Activated T-cell treated with anti-CD3 and anti-CD28 coated beads, Interleukin-2, amount 50 U/mL, for 1 hour (primary cell): ENCODE measurements around the gene SYCP2.

Source experiments
- DNase-seq: peaks from one replicate; pipeline ENCODE4 v3.0.0-alpha.2; 2020

SYCP2 gene

DNA sequence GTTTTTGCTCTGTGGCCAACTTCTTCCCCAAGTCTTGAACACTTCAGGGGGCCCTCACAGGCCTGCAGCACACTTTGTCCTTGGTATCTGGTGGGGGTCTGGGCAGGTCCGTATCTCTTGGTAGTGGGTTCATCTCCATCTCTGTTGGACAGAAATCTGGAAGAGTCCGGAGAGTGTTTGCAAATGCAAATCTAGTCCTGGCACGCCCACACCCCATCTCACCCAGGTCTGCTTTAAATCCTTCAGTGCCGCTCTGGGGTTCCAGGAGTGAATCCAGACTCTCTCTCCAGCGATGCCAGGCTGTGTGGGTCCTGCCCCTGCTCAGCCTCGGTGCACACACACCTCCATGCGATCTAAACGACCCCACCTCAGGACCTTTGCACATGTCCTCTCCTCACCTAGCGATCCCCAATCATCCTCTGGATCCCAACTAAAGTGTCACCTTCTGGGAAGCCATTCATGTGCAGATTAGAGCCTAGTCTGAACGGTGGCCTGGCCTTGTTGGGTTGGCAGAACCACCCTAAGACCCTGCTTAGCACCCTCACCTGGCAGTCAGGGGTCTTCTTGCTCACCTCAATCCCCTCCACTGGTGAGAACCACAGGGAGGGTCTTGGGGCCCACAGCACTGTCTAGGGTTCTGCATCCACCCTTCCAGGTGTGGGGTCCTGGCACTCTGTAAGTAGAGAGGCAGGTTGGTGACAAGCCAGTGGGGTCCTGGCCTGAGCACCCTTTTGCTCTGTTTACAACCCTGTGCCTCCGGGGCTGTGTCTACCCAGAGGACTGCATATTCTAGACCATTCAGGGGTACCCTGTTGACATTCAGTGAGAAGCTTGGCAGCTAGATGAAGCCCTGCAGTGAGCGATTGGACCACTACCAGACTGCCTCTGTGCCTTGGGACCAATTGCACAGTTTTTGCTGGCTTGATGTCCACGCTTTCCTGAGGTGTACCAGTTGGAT is 100.8 kb downstream of the SYCP2 start:
- DNase-seq = no peak

DNA sequence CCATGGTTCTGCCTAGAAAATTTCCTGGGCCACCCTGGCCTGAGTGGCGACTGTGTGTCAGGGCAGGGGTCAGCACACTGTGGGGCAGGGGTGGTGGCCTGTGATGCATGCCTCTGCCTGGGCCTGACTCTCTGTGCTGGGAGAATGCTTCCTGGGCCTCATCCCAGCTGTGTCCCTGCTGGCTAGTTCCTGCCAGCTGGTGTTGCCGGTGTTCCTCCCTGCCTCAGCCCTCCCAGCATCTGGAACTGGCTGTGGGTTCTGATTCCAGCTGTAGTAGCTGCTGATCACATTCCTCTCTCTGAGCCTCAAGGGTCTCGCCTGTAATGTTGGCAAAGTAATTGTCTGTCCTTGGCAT is 101.5 kb downstream of the SYCP2 start:
- DNase-seq = no peak

DNA sequence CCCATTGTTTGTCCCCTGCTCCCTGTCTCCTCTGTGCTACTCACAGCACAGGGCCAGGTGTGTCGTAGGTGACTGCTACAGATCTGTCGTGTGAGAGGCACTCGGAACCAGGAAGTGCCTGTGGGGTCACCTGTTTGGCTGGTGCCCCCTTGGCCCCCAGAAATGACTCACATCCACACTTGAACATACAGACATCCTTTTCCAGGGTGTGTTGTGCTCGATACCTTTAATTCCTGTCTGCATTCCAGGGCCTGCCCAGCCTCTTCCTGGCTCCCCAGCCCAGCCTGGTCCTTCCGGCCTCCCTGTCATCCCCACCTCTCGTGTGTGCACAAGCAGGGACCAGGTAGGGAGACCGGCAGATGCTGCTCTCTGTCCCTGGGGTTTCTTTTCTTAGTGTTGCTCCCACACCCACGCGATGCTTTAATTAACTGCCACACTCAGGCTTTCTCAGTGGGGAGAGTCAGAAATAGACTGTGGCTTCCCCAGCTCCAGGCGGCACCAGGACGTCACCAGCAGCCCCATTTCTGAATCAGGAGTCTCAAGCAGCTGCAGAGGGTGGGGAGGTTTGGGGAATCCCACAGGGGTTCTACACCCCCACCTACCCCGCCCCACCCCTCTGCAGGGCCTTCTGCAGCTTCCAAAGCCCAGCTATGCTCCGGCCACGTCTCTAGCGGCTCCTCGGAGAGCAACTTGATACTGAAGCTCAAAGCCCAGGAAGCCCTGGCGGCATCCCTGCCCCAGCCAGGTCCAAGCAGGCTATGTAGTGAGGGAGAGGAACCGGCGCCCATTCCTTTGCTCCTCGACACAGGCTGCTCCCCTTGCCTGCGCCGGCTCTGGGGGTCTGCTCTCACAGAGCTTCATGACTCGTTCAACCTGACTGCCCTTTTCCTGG is 102.2 kb downstream of the SYCP2 start:
- DNase-seq = no peak

DNA sequence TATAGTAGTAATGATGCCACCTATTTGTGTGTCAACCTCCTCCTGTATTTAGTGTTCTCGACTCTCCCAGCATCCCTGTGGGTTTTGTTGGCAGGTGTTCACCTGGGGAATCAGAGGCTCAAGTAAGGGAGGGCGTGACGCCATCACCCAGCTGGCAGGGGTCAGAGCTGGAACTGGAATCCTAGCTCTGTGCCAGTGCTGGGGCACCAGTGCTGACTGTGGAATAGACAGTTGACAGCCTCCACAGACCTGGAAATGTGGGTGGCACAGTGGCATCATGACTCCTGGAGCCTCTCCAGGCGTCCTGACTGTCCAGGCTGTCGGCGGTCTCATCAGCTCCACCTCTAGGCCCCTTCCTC is 102.8 kb downstream of the SYCP2 start:
- no peak for DNase-seq

DNA sequence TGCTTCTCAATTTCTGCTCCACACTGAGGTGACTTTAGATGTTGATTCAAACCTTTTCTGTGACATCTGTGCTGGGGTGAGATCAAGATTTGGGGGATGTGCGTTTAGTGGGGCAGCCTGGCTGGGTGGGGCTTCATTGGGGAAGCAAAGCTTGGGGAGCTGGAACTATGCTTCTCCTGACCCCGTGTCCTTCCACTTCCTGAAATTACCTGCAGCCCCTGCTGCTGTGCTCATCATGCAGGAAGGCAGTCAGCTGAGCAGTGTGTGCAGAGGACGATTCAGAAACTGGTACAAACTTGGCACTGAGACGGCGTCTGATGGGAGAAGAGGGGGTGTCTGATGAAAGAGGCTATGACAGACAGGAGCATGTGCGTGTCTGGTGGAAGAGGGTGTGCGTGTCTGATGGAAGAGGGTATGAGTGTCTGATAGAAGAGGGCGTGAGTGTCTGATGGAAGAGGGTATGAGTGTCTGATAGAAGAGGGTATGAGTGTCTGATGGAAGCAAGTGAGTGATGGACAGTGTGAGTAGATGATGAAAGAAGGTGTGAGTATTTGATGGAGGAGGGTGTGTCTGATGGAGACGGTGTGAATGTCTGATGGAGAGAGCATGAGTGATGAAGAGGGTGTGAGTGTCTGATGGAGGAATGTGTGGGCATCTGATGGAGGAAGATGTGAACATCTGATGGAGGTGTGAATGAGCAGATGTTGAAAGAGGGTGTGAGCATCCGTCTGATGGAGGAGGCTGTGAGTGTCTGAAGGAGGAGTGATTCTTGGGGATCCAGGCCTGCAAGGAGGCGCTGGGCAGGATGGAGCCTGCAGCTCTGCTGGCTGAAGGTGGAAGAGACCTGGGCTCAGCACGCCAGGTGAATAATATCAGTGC is 103.4 kb downstream of the SYCP2 start:
- no peak for DNase-seq

DNA sequence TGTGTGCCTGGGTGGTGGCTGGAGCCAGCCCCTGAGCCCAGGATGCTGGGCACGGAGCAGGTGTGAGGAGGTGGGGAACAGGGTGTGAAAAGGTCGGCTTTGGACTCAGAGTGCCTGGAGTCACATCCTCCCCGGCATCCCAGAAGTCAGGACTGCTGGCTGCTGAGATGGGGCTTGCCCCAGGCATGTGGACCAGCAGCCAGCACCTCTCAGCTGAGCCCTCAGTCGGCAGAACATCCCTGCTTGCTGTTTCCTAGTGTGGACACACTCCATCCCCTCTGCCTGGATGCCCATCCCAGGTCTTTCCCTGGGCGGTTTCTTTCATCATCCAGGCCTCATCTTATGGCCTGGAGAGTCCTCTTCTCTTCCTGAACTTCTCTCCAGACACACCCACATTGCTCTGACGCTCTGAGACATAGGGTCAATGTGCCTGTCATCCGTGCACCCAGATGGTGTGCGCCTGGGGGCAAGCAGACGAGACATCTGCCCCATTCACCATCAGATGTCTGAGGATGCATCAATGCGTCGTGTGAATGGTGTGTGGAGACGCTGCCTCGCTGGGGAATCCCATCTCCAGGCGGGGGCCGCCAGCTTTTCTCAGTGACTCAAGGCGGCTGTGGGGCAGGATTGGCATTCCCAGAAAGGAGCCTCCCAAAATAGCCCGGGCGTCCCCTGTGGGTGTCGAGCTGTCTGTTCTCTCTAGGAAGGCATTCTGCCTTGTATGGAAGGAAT is 104.2 kb downstream of the SYCP2 start:
- DNase-seq = no peak

DNA sequence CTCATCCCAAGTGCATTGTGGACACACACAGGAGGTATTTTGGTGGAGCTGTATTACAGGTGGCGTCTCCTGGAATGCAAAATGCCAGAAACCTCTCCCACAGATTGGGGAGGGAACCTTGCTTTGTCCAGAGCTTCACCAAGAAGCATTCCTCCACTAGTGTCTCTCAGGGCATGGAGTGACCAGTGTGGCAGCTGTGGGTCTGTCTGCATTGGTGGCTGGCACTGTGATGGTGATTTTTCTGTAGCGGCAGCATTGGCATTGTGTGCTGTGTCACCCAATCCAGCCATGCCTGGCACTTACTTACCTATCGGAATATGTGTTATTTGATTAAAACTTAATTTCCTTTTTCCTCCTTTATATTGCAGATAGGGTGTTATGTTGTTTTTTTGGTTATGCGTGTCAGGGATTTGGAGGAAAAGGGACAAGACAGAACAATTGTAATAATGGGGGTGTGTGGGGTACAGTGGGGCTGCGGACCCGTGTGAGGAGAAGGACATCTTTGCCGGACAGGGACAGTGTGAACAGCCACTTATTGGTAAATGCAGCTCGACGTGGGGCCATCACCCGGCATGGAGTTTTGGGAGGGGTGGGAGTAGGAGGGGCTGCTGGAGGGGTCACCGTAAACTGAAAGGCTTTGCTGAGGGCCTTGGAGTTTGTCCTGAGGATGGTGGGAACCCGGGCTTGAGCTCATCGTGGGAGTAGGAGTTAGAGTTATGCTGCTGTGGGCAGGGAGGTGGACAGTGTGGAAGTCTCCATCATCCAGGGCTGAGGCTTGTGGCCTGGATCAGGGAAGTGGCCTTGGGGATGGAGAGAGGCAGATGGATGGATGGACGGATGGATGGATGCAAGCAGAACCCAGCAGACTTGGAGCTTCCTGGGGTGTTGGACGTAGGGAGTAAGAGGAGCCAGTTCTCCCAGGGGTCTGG is 105.0 kb downstream of the SYCP2 start:
- no peak for DNase-seq

DNA sequence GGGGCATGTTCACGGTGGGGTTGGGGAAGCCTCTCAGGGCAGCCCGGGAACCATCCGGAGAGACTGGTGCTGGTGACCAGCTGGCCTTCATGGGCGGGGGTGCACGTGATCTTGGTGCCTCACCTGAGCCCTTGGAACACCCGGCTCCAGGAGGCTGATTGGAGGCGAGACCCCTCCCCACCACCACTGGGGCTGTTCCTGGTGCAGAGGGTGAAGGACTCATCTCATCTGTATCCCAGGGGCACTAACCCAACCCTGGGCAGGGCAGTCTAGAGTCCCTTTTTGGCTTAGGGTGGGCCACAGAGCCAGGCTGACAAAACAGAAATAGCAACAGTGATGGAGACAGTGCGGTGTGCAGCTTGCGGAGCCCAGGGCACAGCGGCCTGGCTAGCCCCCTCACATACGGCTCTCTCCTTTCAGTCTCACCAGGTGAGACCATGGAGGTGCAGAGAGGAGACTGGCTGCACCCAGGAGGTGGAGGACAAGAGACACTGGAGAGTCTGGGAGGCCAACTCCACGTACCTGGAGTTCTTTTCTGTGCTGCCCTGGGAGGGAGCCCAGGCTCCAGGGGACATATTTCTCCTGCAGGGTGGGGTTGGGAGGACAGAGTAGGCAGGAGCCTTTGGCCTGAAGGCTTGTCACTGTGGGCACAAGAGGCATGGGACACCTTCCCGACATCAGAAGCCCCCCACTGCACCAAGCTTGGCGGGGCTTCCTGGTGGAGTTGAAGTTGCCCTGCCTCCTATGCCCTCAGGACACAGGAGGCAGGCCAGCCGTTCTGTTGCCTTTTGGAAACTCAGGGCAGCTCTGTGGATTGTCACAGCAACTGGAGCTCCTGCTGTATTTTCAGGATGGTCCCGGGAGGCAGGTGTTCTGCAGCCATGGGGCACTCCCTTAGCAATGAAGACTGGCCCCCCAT is 106.0 kb downstream of the SYCP2 start:
- DNase-seq = no peak

DNA sequence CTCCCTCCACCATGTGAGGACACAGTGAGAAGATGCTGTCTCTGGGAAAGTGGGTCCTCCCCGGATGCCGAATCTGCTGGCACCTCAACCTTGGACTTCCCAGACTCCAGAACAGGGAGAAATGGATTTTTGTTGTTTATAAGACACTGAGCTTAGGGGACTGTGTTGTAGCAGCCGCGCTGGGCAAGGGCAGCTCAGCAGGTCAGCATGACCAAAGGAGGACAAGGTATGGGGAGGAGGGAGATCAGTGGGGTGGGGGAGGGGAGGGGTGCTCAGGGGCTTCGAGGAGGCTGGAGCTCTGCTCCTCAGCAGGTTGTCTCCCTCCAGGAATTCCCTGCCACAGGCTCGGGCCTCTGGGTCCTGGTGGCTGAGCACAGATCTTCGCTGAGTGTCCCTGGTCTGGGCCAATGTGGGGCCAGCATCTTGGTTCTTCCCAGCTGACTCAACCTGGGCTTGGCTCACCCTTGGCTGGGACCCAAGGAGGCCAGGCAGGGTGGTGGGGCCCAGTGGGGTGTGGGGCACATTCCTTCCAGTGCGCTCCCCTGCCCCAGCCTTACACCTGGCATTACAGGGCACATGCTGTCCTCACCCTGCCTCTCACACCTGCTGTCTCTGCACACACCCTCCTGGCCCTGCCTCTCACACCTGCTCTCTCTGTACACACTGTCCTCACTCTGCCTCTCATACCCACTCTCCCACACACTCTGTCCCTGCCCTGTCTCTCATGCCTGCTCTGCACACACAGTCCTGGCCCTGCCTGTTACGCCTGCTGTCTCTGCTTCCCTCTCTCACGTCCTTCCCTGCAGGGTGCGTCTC is 107.3 kb downstream of the SYCP2 start:
- no peak for DNase-seq

DNA sequence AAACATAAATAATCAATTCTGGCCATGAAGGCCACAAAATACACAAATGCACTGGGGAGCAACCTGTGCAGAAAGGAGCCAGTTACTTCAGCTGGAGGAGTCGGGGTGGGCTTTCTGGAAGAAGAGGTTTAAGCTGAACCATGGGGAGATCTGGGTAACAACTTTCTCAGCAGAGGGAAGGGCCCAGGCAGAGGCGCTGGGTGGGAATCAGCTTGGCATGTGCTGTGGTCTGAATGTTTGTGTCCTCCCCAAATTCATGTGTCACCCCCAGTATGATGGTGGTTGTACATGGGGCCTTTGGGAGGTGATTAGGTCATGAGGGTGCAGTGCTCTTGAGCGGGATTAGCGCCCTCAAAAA is 107.9 kb downstream of the SYCP2 start:
- no peak for DNase-seq

DNA sequence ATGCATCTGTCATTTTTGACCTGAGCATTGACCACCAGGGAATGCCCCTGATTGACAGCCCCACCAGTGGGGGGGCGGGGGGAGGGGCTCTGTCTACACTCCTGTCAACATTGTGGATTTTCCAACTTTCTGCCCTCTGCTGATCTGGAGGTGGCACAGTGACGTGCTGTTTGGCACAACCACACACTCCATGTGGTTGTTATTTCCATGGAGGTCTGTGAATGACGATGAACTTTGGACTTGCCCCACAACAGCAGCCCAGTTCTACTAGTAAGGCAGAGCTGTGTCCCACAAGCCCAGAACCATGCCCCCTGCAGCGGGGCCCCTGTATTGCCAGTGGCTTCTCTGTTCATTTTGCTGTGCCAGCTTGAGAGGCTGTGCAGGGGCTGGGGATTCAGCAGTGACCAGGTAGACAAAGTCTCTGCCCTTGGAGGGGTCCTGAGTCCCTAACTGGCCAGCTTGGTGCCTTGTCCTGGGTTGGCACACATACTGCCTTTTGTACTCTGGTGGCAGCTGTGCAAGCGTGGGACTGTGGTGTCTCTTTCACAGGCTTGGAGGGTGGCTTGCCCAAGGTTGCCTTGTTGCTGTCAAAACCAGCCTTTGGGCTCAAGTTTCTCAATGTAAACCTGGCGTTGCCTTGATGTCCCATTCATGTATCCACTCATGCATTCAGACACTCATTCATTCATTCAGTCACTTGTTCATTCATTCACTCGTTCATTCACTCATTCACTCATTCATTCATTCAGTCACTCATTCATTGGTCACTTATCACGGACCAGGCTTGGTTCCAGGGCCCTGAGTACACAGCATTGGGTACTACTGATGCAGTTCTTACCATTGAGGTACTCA is 108.5 kb downstream of the SYCP2 start:
- DNase-seq = no peak

DNA sequence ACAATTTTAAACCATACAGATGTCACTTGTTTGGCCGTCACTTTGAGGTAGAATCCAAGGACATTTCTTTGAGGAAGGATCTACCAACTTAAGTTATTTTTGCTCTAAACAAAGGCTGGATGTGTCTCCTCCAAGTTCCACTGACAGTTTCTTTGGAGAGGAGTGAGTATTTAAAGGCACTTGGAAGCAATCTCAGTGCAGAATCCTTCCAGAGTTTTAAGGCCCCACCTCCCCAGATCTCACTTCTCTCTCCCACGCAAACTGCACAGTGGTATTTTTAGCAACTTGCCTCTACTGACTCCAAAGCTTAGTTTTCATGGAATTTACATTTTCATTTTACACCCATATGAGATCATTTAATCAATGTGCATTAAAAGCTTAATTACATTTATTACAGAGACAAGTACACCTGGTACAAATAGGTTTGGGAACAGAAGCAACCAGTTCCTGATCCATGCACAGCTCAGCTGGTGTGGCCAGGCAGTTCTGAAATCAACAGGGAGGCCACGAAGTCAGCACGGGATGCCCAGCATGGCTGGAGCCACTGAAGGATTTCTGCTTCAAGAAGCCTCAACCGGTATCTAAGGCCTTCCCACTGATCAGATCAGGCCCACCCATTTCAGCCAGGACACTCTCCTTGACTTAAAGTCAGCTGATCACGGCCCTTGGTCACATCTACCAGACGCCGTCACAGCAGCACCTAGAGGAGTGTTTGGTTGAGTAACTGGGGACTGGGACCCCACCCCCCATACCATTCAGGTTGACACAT is 109.8 kb downstream of the SYCP2 start:
- no peak for DNase-seq

DNA sequence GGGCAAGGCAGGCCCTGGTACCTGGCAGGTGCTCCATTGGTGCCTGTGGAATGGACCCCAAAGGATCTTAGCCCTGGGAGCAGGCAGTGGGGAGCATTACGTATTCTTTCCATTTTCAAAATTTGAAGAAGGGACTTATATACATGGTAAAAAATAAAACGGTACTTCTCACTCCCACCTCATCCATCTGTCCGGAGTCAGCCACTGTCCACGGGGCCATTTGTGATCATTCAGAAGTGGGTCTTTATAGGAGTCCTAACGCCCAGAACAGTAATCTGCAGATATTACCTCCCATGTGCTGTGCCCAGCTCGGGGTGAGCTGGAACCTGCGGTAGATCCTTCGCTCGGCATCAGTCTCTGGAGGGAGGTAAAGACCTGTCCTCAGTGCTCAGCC is 110.4 kb downstream of the SYCP2 start:
- no peak for DNase-seq

DNA sequence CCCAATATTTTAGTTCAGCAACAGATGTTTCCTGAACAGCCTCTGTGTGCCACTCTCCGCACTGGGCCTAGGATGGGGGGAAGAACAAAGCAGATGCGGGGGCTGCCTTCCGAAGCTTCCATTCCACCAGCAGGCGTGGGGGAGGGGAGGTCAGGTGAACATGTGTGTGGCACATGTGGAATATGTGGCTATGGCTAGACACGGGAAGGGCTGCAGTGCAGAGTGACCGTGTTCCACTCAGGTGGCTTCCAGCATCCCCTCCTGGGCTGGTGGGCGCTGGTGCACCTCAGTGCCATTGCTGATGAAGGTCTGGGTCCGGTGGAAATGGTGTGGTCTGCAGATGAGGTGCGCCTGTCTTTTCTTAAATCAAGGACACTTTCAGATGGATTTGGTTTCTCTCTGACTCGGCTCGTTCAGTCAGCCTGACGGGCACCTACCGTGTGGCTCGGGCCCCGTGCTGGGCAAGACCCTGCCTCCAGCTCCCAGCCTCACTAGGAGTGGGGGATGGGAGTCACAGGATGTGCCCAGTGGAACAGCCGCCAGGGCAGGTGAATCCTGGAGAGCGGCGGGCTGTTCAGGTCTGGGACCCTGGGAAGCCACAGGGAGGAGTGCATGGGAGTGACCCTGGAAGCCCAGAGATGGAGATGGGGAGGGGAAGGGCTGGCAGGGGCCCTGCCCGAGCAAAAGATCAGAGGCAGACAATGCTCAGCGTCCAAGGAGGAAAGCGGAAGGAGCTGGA is 111.0 kb downstream of the SYCP2 start:
- DNase-seq = no peak

DNA sequence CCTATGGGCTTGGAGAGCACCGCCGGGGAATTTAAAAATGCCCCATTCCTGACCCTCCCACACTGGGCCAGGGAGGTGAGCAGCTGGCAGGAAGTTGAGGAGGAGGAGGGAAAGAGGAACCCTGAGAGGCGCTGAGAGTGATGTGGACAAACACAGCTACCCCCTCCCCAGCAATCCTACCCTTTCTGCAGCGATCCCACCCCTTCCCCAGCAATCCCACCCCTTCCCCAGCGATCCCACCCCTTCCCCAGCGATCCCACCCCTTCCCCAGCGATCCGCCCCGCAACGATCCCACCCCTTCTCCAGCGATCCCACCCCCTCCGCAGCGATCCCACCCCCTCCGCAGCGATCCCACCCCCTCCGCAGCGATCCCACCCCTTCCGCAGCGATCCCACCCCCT is 111.6 kb downstream of the SYCP2 start:
- DNase-seq = no peak

DNA sequence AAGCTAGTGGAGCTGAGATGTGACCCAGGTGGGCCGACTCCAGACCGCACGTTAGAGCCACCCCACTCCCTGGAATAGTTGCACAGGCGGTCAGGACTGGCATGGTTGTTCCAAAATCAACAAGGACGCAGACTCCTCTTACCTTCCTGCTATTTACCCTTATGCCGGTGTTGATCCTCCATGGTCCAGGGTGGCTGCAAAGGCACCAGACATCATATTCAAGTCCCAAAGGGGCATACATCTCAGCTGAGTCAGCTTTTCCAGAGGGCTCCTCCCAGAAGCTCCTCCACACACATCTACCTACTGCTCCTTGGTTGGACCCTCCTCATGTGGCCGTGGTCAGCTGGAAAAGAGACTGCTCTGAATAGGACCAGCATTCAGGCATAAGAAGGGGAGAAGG is 112.2 kb downstream of the SYCP2 start:
- no peak for DNase-seq
